ENCODE measurements around the gene DCDC1.
A peak's percentile ranks its signal among the peaks of the same experiment; 100 is the strongest.

Gene DCDC1, protein sequence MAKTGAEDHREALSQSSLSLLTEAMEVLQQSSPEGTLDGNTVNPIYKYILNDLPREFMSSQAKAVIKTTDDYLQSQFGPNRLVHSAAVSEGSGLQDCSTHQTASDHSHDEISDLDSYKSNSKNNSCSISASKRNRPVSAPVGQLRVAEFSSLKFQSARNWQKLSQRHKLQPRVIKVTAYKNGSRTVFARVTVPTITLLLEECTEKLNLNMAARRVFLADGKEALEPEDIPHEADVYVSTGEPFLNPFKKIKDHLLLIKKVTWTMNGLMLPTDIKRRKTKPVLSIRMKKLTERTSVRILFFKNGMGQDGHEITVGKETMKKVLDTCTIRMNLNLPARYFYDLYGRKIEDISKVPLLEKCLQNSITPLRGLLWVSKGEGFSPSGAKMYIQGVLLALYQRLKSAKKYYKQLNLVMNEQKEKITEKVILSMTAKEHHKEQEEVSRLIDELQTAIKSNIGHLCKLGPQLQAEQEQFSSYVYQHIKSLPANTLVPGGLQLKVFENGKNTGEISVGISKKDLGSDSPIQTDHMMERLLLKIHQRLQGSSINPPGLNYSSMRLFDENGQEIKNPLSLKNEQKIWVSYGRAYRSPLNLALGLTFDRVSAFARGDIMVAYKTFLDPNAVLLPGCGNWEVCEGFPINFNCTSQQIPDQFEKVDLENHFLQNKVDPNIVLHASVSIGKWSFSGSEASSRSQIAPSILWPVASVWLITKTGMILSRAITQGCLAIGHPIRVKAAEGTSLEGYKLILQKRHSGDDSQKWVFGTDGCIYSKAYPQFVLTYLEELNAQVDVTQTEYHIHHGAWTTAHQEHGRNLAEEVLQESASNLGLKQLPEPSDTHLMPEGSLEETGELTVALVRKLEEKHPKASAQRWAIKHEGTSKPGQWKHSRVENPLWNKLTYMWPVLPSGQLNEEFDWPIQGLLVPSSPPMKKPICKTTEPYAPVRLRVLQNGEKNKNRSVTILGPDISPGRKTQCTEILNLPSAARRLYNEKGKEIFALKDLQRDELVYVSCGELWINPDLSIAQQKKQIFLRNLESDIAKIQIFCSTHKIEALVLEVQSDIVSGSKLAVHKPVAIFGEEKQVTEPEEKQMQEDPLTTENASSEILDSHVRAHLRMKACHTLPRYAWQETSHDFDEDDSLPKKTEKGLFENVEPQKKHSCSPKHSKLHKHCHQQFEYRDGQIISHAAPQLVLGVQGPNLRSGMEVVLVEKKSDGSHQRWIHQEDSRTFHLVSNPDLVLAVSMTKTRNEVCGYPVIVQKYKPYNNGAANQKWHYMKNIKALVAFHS (N-terminal part only)
- 0 to 0.96 (median 0.49) reads per million in 3 experiments for total RNA-seq

DNA sequence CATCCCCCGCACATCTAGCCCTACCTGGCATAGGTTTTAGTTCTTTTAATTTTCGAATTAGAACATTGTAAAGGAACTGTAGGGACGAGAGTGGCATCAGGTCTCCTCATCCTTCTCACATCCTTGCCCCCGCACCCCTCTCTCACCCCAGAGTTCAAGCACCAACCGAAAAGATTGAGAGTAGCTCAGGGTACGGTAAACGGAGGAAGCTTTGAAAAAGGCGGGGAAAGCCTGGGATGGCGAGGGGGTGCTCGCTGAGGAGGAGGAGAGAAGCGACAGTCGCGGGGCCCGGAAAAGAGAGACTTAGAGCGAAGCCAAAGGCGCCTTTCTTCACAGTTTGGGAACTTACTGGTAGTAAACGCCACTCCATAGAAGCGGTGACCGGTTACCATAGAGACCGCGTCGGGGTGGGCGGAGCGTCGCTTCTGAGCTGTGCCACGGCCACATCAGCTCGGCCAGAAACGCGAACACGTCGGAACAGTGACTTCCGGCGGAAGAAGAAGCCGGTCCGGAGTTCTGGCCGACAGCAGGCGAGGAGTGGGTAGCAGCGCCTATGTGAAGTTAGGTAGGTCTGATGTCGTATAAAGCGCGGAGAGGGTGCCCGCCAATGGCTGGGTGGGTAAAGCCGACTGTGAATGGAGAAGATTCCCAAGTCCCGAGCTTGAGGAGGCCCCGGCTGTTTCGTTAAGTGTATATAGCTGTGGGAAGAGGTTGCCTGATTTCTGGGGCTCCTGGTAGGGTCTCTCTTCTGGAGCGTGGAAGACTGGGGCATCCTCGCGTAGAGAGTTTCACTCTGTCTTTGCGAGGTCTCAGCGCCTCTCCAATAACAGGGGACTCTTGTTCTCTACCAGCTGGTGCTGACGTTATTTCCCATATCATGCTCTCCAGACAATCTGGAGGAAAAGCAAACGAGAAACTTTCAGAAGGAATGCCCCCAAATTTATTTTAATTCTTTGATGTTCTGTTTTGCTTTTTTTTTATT lies at the start of gene DCDC1, which contains the start of gene DNAJC24:
DCDC1 (minus strand) TSS at position 392 of the 982 bp plus-strand sequence. CDS start 41,459 bp downstream, outside the sequence.
DNAJC24 (plus strand) TSS at position 513 of the 982 bp plus-strand sequence. CDS start 889 bp downstream, outside the sequence.
- peak; percentile 88 for DNase-seq

DNA sequence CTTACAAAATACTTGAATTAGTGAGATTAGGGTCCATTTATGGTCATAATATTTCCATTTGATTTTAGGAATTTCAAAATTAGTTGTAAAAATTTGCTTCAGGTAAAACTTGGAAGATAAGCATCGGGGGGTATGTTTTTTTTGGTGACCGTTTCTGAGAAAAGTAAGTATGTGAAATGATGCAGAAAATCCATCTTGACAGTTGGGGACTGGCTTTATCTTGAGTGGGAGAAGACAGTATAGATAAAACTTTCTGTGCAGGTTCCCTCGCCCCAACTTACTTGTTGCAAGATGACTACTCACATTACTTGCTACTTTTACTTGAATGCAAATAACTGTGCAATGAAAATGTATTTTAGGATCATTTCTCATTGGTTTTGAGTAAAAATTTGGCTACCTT lies 49.6 kb upstream of the DCDC1 start:
- DNase-seq, result no peak

DNA sequence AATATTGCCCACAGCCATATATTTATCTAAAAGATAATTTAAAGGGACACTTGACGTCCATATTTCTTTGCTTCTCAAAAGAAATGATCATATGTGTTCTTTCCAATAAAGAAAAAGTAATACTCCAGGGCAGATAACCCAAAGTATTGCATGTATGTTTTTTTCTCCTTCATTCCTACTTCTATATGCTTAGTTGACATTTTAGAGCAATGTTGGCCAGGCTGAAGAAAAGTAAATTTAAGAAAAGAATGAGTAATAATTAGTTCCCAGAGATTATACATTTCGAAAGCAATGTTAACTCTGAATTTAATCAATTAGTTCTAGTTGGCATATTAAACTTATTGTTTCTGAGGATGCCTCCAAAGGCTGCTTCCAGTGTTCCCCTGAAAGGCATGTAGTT lies 48.3 kb upstream of the DCDC1 start:
- no peak for DNase-seq

DNA sequence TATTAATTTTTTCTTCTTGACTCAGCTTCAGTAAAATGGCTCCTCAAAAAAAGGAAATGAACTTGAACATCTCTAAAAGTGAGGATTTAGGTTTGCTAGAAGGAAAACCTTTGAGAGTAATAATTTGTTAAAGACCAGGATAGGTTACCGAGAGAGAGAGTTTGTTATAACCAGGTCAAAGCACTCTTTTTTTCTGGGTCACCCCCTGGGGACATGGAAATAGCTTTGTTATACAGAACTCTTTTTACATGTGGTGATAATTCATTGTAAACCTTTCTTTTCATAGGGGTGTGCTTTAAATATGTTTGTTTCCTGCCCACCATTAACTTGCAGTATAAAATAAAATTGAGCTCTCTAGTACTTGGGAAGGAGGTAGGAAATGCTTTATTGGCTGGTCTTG lies 47.8 kb upstream of the DCDC1 start:
- DNase-seq, result no peak

DNA sequence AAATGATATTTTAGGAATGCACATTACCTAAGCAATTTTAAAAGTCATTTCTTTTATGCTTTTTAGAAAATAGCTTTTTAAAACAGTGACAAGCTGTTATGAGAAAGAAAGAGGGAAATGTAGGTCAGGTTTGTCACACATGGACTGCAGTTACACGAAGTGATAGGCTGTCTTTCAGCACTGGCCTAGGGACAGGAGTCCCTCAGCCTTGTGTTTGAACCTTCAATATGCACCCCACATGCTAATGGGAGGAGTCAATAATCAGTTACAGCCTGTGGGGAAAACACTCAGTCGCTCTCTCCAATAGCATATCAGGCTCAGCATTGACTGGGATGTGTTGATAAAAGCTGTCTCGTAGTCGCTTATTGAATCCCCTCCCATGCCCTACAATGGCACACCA lies 45.9 kb upstream of the DCDC1 start:
- DNase-seq, result no peak

DNA sequence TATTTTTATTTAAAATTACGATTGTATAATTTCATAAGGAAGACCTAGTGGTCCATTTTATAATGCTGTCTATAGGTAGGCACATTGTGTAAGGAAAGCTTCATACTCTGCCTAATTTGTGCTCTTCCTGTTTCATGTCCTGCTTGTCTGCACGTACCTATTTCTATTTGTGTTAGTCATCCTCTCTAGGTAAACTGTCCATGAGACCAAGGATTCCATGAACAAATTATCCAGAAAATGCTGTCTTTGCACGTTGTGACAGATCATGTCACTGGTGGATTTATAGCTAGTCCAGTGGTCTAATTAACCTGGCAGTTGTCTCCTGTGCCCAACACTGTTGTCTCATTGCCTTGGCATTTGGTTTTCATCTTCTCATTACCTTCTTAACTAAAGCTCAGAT lies 44.8 kb upstream of the DCDC1 start:
- DNase-seq, result no peak

DNA sequence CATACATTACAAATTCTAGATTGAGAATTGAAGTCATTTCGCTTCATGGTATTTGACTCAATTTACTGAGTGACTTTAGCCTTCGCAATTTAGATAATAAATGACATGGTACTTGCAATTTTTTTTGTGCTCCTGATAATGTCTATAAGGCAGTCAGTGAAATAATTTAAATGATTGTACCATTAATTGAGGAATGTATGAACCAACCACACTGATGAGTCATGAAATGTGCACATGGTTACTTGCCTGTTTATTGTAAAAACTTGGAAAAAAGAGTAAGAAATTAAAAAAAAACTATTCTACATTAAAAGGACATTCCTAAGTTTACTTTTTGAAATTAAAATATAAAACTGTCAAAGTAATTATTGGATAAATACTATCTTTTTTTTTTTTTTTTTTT lies 43.4 kb upstream of the DCDC1 start:
- DNase-seq, result no peak

DNA sequence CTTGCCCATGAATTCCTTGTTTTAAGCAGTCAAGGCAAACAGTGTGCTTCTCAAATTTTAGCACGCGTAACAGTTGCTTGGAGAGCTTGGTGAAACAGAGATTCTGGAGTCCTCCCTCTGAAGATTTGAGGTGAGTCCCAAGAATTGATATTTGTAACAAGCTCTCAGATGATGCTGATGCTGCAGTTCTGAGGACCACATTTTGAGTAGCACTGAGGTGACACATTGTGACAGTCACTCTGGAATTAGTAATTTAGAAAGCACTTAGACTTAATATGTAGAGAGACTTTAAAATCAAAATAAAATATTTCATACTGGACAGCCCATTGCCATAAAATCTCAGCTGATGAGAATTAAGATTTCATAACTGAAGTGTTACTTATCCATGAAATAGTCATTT lies 38.7 kb upstream of the DCDC1 start:
- no peak for DNase-seq

DNA sequence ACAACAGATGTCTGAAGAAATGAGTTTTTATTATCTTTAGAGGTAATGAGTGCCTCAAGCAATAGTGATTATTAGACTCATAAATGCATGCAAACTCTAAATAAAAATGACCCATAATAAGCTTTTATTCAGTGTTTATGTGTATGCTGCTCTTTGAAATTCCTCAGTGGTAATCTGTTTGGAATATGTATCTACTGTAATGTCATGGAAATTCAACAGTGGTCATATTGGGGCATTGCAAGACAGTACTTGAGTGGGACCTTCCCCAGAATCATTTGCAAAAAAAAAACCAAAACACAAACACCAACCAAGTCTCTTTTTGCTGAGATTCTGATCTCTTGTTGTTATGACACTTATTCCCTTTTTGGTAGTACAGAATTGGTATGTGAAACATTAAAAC lies 35.1 kb upstream of the DCDC1 start:
- DNase-seq, result no peak

DNA sequence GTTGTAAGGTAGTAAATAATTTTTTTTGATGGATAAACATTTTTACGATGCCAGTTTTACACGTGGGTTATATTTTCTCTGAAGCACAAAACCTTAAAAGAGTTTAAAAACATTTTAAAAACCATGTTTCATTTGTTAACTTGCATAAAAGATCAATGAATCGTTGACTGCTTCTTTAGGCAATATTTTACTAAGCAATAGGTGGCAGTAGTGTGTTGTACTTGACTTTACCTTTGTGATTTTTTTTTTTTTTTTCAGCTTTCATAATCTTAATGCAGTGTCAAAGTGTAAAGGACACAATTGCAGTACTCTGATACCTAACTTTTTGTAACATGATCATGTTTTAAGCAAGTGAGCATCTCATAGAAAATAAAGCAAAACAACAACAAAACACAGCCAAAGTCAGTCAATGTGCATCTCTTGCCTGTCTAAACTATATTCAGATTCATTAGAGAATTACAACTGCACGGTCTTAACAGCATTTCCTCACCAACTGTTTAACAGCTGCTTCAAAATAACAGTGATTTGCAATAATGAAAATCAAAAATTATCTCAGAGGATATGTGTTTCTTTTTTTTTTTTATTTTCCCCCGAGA lies 27.8 kb upstream of the DCDC1 start:
- peak; percentile 4 for DNase-seq

DNA sequence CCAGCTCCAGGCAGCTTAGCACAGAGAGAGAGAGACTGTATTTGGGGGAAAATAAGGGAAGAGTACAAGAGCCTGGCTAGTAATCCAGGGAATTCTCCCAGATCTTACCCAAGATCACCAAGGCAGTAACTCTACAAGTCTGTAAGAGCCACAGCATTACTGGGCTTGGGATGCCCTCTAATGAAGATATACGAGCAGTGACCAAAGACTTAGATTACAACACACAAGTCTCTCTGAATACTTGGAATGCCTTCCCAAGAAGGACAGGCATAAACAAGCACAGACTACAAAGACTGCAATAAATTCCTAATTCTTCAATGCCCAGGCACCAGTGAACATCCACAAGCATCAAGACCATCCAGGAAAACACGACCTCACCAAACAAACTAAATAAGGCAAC lies 17.8 kb upstream of the DCDC1 start:
- DNase-seq, result no peak

DNA sequence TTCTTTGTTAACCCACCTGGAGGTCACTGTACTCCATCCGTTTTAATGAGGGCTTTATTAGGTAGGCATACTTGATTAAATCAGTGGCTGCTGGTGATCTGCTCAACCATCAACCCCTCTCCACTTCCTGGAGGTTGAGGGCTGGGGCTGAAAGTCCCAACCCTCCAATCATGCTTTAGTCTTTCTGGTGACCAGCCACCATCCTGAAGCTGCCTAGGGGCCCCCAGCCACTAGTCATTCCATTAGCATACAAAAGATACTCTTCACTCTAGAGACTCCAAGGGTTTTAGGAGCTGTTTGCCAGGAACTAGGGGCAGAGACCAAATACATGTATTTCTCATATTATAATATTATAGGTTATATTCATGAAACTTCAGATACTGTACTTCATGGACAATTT lies 13.6 kb upstream of the DCDC1 start:
- DNase-seq, result no peak

DNA sequence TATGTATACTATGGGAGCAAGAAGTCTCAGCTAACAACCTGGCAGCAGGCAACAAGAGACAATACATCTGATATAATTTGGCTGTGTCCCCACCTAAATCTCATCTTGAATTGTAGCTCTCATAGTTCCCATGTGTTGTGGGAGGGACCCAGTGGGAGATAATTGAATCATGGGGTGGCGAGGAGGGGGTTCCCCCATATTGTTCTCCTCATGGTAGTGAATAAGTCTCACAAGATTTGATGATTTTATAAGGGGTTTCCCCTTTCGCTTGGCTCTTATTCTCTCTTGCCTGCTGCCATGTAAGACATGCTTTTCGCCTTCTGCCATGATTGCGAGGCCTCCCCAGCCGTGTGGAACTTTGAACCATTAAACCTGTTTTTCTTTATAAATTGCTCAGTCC lies 6.3 kb upstream of the DCDC1 start:
- DNase-seq, result no peak

DNA sequence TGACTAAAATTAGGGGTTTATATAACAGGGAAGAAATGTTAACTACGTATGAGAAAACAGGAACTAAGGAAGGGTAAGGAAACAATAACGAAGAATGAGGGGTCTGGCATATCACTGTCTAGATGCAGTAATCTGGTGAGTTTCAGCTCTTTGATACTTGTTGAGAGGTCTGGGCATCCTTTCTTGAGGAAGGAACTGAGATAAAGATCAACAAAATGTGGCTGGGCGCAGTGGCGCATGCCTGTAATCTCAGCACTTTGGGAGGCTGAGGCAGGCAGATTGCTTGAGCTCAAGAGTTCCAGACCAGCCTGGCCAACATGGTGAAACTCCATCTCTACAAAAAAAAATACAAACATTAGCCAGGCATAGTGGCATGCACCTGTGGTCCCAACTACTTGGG lies 2.7 kb downstream of the DCDC1 start:
- DNase-seq, result peak; percentile 56

DNA sequence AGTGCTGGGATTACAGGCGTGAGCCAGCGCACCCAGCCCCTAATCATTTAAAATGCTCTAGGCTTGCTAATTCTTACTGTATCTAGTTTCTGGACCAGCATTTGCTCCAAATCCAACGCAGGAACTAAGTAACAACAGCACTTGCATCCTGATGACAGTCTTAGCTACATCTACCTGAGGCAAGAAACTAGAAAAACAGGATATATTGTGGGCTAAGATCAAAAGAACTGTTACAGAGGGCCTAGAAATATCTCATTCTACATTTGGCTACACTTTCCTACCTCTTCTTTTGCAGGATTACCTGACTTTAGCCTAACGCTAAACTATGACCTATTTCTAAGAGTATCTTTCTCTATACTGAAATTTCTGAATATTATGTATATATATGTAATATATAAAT lies 7.8 kb downstream of the DCDC1 start:
- no peak for DNase-seq

DNA sequence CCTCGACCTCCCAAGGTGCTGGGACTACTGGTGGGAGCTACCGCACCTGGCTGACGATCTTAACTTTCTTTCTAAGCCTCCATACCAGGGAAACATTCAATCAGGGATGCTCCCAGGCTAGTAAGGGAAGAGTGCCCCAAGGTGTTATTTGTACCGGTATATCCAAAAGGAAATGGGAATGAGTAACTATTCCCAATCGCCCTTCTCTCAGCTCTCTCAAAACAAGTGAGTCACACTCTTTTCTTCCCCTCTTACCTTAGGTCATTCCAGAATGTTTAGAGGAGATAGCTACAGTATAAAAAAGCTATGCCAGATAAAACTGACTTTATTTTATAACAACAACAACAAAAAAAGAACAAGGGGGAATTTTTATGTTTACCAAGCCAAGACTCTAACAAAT lies 13.7 kb downstream of the DCDC1 start:
- DNase-seq, result no peak

DNA sequence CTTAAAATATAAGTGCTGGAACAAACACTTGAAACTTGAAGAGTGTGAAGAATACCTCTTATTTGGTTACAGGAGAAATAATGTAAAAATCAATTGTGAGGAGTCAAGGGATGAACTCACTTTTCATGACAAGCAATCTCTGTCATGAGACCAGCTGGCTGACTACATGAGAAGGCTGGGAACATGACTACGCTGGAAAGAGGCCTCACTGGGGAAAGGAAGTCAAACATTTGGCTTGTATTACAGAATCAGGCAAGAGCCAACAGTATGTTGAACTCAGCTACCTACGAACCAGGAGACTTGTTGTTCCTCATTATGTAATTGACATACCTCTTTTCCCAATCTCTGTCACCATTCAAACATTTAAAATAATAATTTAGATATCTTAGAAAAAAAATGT lies 14.4 kb downstream of the DCDC1 start:
- DNase-seq, result no peak

DNA sequence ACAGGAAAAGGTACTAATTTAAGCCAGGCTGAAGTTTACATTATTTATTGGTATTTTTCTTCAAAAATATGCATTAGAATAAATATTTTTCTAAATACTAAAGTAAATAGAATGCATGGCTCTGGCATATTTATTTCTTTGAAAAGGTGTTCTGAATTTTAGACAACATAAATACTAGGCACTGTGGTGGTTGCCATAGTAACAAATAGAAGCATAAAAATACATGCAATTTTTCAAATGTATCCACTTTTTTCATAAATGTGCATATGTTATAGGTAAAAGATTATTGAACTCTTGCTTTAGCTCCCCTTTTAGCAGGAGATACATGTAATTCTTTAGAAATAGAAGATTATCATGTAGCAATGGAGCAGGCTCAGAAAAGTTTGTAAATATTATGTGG lies 18.4 kb downstream of the DCDC1 start:
- no peak for DNase-seq

DNA sequence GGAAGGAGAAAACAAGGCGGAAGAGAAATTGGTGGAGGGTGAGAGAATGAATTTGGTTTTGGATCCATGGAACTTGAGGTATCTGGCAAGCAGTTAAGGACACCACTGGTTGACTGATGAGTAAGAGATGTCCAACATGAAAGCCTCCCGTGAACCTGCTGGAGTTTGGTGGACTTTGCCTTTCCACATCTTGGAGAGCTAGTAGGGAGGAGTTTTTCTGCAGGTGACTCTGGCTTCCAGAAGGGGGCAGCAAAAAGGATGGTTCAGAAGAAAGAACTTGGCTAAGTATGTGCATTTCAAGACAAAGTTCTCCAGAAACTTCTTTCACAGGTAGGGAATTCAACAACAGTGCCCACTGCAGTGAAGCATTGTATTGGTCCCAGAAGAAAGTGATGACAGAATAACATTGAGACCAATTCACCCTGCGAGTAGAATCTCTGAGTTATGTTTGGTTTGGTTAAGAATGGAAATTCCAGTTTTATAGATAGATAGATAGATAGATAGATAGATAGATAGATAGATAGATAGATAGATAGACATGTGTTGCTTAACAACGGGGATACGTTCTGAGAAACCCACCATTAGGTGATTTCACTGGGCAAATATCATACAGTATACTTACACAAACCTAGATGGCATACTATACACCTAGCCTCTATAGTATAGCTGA lies 28.5 kb downstream of the DCDC1 start:
- peak; percentile 24 for DNase-seq

DNA sequence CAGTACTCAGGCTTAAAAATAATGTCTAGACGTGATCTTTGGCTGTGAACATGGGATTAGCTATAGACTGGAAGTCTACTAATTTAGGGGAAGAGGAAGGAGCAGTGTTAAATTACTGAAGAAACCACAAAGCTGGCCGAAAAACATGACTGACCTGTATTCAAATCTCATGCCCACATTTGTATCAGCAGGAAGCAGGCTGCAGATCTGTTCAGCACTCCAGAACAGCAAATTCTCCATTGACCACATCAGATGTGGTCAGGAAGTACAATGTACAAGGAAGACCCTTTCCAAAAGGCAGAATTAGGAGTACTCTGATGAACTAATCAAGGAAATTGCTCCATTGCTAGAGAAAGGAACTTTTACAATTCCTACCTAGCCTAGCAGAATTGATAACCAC lies 31.7 kb downstream of the DCDC1 start:
- DNase-seq, result no peak

DNA sequence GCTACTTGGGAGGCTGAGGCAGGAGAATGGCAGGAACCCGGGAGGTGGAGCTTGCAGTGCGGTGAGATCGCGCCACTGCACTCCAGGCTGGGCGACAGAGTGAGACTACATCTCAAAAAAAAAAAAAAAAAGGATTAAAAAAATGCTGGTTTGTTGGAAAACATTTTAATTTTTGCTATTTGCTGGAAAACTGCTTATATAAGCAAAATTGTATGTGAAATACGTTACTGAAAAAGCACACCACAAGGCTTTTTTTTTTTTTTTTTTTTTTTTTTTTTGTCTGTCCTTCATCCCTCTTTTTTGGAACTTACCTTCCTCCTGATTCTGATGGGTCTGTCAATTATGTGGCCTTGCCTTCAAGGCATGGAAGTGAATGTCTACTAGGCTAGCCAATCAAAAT lies 40.8 kb downstream of the DCDC1 start:
- no peak for DNase-seq

Data from central memory CD4-positive, alpha-beta T cell (primary cell).